G401 (cell line): ENCODE measurements around the gene ZXDC. TPM values are rescaled to one million over a fixed set of nuclear protein-coding genes. Genes with fewer than 3 reads are reported as not detected.
A peak's percentile ranks its signal among the peaks of the same experiment; 100 is the strongest.

Experiments
- DNase-seq: peaks from one replicate; pipeline ENCODE4 v3.0.0-alpha.2; 2015; ENCODE audit warnings: low spot score
- in situ Hi-C: cut with HindIII; loops from 2 replicates; pipeline ENCODE4 v1.10.0; 2016; ENCODE audit warnings: low sequenced_read_pairs, mixed read lengths
- total RNA-seq: library from RNA; depleted of rRNA; stranded (reverse); fragments of >200 nt; shearing (Covaris generic); gene quantifications from 2 replicates; pipeline ENCODE4 v1.2.3, GENCODE V29; 2014

ZXDC gene
- total RNA-seq, 1 experiment from 2014 or later = 18.9 TPM

DNA sequence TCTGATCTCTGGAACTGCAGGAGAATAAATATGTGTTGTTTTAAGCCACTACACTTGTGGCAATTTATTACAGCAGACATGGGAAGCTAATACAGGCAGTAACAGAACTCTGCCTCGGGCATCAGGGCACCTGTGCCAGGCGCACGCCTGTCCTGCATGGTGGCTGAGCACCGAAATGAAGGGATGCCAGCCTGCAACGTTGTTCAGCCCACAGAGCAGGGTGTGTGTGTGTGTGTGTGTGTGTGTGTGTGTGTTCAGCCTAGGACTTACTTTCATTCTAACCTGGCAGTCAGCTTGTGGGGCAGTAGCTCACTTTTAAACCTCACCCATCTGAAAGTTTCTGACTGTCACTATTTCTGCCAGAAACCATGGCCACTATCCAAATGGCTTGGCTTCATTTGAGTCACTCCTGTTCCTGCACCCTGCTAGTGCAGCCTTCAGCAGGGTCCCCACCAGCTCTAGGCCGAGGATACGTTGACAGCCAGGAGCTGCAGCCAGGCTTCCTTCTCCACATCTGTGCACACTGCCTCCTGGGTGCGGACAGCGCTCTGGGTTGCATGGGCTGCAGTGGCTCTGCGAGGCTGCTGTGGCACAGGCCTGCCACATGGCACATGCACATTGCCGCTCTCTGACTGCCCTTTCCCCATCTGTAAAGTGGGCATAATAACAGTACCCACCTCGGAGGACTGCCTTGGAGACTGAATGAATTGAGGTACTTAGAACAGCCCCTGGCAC is 37.4 kb upstream of the ZXDC start:
- in situ Hi-C loops = no loop called here
- DNase-seq = peak; percentile 37

DNA sequence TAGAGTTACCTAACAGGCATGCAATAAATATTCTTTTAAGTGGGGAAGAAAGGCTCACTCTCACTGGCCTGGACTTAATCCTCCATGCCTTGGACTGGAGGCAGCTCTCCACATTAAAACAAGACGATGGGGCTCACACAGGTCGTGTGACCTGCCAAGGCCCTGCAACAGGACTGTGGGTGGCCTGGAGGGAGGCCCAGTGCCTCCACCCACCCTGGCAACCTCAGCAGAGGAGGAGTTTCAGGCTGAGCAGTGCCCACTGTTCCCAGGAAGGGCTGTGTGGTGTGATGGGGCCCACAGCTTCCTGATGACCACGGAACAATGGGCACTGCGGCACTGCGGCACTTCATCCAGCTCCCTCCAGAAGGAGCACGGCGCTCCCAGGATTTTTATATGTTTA is 36.3 kb upstream of the ZXDC start:
- DNase-seq = peak; percentile 66
- in situ Hi-C loops = no loop called here

DNA sequence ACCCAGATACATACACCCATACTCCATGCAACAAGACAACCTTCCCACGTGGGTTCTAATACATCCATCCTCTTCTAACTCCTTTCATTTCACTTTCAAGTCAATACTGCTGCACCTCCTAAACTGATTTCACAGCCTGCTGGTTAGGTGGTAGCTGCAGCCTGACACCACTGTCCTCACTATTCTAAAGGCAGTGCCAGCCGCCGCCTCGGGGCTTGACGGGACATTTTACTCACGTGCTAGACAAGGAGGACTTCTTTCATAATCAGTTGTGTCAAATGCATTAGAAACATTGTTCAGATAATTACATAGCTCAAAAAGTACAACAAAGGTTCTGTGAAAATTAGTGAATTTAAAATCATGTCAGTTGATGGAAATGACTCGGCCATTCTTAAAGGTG is 35.6 kb upstream of the ZXDC start:
- in situ Hi-C loops = no loop called here
- no peak for DNase-seq

DNA sequence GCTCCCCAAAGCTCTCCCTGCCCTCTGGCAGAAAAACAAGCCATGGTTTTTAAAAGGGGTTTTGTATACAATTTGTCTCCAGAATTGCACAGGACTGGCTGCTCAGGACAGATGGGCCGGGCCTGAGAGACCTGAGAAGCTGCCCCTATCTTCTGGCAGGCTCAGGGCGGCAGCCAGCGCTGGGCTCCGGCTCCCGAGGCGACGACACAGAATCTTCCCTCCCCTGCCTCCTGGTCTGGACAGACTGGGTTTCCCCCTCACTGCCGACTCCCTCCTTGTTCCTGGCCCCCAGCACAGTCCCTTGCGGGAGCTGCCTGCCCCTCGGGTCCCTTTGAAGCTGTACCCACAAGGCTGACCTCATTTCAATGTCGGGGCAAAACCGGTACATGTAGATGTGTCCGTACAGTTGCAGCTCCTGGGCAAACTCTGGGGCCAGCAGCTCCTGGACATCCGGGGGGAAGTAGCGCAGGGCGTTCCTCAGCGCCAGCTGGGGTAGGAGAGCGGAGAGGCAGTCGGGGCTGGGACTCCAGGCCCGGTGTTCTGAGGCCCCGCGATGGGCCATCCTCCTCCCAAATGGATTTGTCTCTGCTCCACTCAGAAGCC is 34.7 kb upstream of the ZXDC start:
- in situ Hi-C loops = no loop called here

DNA sequence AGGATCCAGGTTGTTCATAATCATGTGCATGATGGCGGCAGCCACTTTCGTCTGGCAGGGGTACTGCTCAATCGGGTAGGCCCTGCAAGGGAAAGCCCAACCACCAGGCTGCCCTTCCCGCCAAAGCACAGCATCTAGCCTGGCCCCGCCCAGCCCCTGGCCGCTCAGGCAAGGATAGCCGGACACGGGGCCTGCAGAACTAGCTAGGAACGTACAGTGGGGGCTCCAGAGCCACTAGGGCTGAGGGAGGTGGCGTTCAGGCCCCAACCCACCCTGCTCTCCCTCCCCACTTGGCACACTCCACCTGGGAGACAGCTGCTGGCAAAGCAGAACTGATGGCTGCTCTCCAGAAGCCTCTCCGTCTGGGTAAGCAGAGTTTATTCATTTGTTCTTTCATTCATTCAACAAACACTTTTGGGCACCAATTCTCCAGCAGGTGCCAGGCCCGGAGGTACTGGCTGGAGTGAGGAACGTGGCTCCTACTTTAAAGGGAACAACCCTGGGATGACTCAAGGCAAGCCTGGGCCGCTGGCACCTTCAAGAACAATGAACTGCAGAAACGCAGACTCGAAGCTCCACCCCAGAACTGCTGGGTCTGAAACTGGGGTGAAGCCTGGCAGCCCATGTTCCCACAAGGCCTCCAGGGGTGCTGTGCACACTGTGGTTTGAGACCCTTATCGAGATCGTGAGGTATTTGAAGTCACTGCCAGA is 34.1 kb upstream of the ZXDC start:
- in situ Hi-C loops = no loop called here
- no peak for DNase-seq

More for the DNA sequence above, 34.7 kb upstream of the ZXDC start:
- no peak for DNase-seq

DNA sequence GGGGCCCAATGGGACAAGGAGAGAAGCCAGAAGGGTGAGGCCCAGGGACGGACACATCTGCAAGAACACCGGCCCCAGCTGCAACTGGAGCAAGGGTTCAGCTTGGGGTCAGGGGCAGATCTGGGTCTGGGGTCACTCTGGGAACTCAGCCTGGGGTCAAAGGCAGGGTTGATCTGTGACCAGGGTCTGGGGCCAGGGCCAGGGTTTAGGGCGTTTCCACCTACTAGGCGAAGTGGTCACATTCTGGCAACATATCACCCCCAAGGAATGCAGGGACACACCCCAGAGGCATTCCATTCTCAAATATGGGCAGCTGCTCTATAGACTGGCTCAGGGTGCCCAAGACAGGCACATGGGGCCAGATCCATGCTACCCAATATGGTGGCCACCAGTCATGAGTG is 32.9 kb upstream of the ZXDC start:
- DNase-seq = no peak
- in situ Hi-C loops = no loop called here

DNA sequence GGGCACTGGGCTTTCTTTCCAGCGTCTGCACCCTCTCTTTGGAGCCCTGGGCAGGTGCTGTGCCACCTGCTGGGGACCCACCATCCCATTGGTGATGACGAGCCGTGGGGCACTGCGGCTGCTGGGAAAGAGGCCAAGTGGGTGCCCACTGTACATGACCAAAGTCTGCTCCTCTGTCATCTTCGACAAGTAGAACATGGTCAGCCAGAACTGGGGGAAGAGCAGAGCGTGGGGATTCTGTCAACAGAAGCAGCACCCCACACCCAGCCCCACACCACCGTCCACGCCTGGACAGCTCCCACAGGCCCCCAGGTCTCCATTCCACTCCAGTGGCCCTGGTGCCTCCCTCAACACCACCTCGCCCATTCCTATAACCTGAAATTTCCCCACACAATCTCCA is 32.2 kb upstream of the ZXDC start:
- in situ Hi-C loops = no loop called here
- no peak for DNase-seq

DNA sequence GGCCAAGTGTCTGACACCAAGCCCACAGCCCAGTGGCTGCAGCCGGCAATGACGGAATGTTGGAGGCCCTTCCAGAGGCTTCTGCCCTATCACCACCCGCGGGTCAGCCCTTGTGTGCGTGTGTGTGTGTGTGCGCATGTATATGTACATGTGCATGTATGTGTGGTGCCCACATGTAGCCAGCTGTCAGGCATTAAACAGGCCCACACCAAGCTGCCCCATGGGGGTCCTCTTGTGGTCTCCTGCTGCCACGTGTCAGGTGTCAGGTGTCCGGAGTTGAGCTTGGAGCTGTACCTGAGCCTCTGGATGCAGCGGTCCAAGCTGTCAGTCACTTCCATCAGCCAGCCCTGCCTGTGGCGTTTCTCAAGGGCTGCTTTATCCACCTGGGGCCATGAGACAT is 28.0 kb upstream of the ZXDC start:
- in situ Hi-C loops = no loop called here
- DNase-seq = no peak

DNA sequence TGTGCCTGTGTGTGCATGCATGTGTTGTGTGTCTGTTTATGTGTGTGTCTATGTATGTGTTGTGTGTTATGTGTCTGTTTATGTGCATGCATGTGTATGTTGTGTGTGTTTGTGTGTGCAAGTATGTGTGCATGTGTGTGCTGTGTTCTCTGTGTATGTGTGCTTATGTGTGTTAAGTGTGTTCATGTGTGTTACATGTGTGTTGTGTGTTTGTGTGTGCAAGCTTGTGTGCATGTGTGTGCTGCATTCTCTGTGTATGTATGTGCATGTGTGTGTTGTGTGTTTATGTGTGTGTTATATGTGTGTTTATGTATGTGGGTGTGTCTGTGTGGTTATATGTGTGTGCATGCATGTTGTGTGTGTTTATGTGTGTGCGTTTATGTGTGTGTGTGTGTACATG is 27.0 kb upstream of the ZXDC start:
- in situ Hi-C loops = no loop called here
- DNase-seq = no peak

DNA sequence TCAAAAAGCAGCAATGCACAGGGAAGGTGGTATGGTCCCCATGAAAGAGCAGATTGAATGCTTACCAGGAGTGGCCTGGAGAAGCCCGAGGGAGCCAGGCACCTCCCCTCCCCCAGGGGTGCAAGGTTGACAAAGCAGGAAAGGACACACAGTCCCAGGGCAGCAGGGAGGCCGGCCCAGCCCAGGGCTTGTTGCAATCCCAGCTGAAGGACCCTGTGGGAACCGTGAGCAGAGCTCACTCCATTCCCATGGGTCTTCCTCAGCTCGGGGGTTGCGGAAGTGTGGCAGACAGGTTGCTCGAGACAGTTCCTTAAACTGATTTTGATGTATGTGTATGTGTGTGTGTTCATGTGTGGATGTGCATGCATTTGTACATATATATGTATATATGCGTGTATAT is 26.0 kb upstream of the ZXDC start:
- no peak for DNase-seq
- in situ Hi-C loops = no loop called here

DNA sequence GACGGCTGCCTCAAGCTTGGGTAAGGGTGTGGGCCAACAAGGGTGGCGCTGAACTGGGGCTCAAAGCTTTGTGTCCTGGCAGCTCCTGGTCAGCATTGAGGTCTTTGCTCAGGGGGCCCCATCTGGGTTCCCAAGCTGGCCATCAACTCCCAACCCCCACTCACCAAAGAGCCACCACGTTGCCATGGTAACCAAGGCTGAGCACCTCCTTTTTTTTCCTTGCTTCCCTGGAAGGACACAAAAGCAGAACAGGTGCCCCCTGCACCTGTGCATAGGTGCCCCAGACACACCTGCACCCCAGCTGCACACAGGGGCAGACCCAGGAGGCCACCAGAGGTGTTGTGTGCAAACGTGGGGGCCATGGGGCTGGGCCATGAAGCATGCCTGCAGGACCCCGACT is 25.4 kb upstream of the ZXDC start:
- no peak for DNase-seq
- in situ Hi-C loops = no loop called here

DNA sequence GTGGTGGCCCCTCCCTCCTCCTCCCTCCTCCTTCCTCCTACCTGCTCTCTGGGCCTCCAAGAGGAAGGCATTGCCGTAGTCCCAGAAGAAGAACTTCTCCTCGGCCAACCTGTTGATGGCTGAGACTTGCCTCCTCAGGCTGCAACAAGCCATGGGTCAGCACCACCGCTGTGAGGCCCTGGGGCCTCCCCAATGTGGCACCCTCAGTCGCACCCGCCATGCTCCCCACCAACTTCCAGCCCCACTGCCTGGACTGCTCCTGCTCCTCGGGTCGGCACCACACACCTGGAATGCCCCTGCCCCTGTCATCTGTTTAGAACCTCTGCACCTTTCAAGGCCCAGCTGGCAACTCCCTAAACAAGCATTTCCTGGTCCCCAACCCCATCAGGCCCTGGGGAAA is 24.3 kb upstream of the ZXDC start:
- in situ Hi-C loops = no loop called here
- DNase-seq = no peak

DNA sequence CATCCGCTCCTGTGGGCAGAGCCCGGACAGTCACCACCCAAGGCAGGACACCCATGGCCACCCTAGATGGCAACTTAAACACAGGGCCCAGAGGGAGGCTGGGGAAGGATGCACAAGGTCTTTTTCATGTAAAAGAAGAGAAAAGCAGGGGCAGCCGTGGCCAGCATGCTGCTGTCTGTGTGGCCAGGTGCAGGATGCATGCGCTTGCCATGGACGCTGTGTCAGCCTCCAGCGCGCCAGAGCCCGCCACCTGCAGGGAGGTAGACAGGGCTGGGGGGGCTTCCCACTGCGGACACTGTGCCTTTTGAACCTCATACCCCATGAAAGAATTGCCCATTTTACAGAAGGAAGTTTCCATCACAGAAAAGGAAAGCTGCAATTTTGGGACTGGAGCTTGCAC is 23.7 kb upstream of the ZXDC start:
- no peak for DNase-seq
- in situ Hi-C loops = no loop called here

DNA sequence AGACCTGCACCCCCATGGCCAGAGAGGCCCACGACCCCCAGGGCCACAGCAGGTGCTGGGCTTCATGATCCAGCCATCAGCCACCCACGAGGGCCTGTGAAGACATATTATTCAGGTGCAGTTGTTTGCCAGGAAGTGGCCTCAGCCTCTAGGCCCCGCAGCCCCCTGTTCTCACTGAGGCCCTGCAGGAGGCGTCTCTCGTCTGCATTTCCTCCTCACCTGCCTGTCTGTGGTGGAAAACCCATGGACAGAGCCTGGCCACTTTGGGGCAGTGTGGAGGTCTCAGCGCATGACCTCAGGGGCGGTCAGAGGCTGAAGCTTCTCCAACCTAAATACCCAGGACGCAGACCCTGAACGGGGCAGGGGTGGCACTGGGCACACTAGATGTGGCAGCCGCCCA is 23.2 kb upstream of the ZXDC start:
- in situ Hi-C loops = no loop called here
- no peak for DNase-seq

DNA sequence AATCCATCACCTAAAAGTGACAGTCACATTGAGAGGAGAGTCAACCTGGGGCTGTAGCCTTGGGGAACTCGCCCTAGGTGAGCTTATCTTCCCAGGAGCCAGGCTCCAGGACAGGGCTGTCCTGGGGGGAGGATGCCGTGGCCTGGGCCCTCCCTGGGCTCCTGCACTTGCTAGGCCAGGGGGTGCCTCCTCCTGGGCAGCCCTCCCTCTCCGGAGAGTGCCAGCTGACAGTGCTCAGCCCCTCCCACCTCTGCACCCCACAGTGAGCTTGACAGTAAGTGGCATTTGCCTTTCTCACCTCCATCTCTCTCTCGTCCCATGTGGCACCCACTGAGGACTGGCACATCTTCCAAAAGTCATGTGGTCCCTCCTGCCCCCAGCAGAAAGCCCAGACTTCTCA is 22.8 kb upstream of the ZXDC start:
- DNase-seq = no peak
- in situ Hi-C loops = no loop called here

DNA sequence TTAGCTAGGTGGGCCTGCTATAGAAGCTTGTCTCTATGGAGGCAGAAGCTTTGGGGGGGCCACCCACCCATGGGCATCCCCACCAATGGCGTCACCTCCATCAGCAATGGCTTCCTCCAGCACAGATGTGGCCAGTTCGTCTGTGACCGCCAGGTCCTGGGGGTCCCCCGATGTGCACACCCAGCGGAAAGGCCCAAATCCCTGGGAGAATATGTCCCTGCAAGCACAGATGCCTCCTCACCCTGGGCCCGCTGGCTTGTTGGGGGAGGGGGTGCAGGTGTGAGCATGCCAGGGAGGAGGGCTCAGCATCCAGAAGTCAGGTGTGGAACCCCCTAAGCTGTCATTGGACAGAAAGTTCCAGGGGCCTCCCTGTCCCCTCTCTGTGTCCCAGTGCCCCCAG is 22.3 kb upstream of the ZXDC start:
- no peak for DNase-seq
- in situ Hi-C loops = no loop called here

DNA sequence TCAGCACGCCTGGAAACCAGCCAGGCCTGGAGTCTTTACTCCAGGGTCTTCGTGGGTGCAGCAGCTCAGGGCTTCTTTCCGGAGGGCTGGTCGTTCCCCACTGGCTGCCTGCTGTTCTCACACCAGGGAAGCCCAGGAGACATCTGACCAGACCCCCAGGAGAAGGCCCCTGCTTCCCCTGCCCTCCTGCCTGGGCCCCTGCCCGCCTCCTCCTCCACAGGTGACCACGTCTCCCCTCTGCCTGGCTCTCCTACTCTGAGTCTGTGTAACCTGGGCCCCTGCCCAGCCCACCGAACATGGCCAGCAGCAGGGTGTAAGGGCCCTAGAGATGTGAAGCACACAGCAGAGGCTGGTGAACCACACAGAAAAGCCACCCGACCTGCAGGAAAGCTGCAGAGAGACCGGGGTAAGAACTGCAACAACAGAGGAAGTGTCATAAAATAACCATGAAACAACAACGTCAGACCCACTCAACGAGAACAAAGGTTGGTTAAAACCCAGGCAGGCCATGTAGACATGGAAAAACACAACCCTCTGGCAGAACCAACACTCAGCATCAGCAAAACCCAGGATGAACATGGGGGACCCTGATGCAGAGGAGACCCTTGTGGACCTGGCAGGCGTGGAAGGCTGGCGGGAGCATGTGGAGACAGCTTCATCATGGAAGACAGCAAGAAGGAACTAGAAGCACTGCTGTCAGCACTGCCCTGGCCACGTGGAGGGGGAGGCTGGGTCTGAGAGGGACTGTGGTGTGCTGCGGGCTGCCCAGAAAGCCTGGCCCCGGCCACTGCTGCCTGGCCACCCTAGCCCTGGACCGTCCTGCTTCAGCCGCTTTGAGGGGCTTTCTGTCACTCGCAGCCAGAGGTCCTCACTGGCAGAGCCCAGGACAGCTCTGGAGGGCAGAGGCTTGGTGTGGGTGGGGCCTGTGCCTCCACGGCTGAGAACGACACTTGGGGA is 21.5 kb upstream of the ZXDC start:
- no peak for DNase-seq
- in situ Hi-C loops = no loop called here

DNA sequence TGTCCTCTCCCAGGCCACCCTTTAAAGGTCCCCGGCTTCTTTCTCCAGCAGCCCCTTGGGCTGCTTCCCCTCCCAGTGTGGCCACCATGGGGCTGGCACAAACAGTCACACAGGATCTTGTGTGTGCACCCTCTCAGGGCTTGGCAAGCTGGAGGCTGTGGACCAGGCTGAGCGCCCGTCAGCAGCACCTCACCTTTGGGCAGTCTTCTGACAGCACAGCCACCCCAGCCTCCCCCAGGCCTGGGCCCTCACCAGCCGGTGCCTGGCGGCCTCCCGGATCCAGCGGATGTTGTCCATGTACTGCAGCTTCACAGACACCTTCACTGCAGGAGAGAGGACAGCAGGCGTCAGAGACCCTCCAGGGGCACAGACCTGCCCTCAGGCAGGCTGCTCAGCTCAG is 20.1 kb upstream of the ZXDC start:
- no peak for DNase-seq
- in situ Hi-C loops = no loop called here

DNA sequence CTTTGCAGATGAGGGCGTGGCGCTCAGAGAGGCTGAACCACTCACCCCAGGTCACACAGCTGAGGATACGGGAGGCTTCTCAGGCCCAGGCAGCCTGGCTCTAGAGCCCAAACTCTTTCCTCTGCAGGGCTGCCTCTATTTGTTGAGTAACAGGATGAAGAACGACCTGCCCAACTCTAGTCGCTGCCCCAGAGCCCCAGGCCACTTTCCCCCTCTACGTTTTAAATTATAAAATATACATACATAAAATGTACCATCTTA is 19.2 kb upstream of the ZXDC start:
- DNase-seq = no peak
- in situ Hi-C loops = no loop called here
